Esophagus (tissue), 2 donors: ENCODE measurements around the gene MRPS7. TPM values are rescaled to one million over a fixed set of nuclear protein-coding genes. Genes with fewer than 3 reads are reported as not detected.
"Not testable (repeated sequence)": the region's sequence is repeated elsewhere in the genome, so short reads cannot be mapped to it uniquely, and the experiment has no call there.

ENCODE experiments used
- H3K27ac ChIP-seq, 2 donors: one replicate each; pipeline ENCODE4 v1.5.1; 2013; ENCODE audit warnings: low read depth in 2 of 2, mild to moderate bottlenecking in 2 of 2, inconsistent platforms in 1 of 2, low read length in 1 of 2, moderate library complexity in 1 of 2
- H3K27me3 ChIP-seq, 2 donors: one replicate each; pipeline ENCODE4 v1.6.1; 2013; ENCODE audit warnings: low read length in 2 of 2, control low read depth in 1 of 2, mild to moderate bottlenecking in 1 of 2; ENCODE audit not compliant: insufficient read depth in 2 of 2, control insufficient read depth in 1 of 2
- H3K36me3 ChIP-seq, 2 donors: one replicate each; pipeline ENCODE4 v1.6.1; 2013; ENCODE audit warnings: low read length in 1 of 2; ENCODE audit not compliant: control insufficient read depth in 2 of 2, insufficient read depth in 2 of 2
- H3K4me1 ChIP-seq, 2 donors: one replicate each; pipeline ENCODE4 v1.6.1; 2013; ENCODE audit warnings: low read length in 1 of 2; ENCODE audit not compliant: control insufficient read depth in 2 of 2, insufficient read depth in 2 of 2
- H3K4me3 ChIP-seq, 2 donors: one replicate each; pipeline ENCODE4 v1.5.1; 2013; ENCODE audit warnings: low read length in 2 of 2, mild to moderate bottlenecking in 2 of 2, low read depth in 1 of 2, moderate library complexity in 1 of 2
- H3K9me3 ChIP-seq, 2 donors: one replicate each; pipeline ENCODE4 v1.6.1; 2013; ENCODE audit warnings: mild to moderate bottlenecking in 2 of 2, low read depth in 1 of 2, low read length in 1 of 2, moderate library complexity in 1 of 2; ENCODE audit not compliant: control insufficient read depth in 2 of 2, insufficient read depth in 1 of 2
- WGBS, 2 donors: extraction: QIAGEN DNeasy Blood & Tissue Kit; methylation state at CpG; one replicate each; pipeline ENCODE4 v1.1.7; 2013; 5-methylcytosine and 5-hydroxymethylcytosine counted together
- polyA plus RNA-seq, 2 donors: library from polyadenylated mRNA; stranded (reverse); fragments of 200-250 nt; gene quantifications; one replicate each; pipeline ENCODE4 v1.2.3, GENCODE V29; 2013
- donor health status: healthy with polysubstance abuse.
- donor health status: Bipolar disorder and iron deficiency.

The MRPS7 gene
- polyA plus RNA-seq, 2 donors = 44.8 to 70.5 TPM

- no peak overlapping the region for H3K4me3 ChIP-seq
- no peak overlapping the region for H3K27ac ChIP-seq
- H3K4me1 ChIP-seq = peaks cover 0 to 2% of the 10 kb centered on the region in 2 donors
- H3K9me3 ChIP-seq = no peaks in the 10 kb centered on the region
- no peaks in the 10 kb centered on the region for H3K27me3 ChIP-seq
- peaks cover 7 to 11% of the 10 kb centered on the region in 2 donors for H3K36me3 ChIP-seq
- 71 to 88% methylated on average over 9 of the region's 9 CpGs for WGBS, 2 donors
These were observed 25.5 kb downstream of the MRPS7 start for GRCh38 chr17:75287221-75287620.

GRCh38 chr17:75288359-75288758 is 26.7 kb downstream of the MRPS7 start:
- H3K27me3 ChIP-seq = no peaks in the 10 kb centered on the region
- no peak overlapping the region for H3K27ac ChIP-seq
- H3K9me3 ChIP-seq = no peaks in the 10 kb centered on the region
- H3K36me3 ChIP-seq = peaks cover 7 to 11% of the 10 kb centered on the region in 2 donors
- WGBS, 2 donors = 17% methylated on average over 2 of the region's 2 CpGs
- peaks cover 0 to under 1% of the 10 kb centered on the region in 2 donors for H3K4me1 ChIP-seq
- peak overlapping the region in 1 of 2 donors; percentile 60 for H3K4me3 ChIP-seq

GRCh38 chr17:75288770-75289114 is 27.1 kb downstream of the MRPS7 start:
- Histone ChIP-seq H3K4me1 (no peaks in the 10 kb centered on the region), H3K4me3 (peak overlapping the region; percentile 60 to 73), H3K9me3 (no peaks in the 10 kb centered on the region), H3K27ac (peak overlapping the region; percentile 83), H3K27me3 (no peaks in the 10 kb centered on the region), H3K36me3 (peaks cover 7 to 11% of the 10 kb centered on the region in 2 donors)
- 1% methylated on average over 14 of the region's 14 CpGs for WGBS, 2 donors

GRCh38 chr17:75289115-75289831 is 27.6 kb downstream of the MRPS7 start, which contains the start of gene SLC25A19:
SLC25A19 (minus strand) TSS chr17:75289433; CDS start chr17:75286764, 2,669 bp downstream.
- H3K36me3 ChIP-seq = peaks cover 7 to 11% of the 10 kb centered on the region in 2 donors
- WGBS, 2 donors = 0% methylated on average over 65 of the region's 65 CpGs
- no peaks in the 10 kb centered on the region for H3K9me3 ChIP-seq
- H3K27me3 ChIP-seq = no peaks in the 10 kb centered on the region
- peak within 1 kb of the TSS; percentile 92 to 98 for H3K27ac ChIP-seq
- H3K4me3 ChIP-seq = peak within 1 kb of the TSS; percentile 60 to 73
- H3K4me1 ChIP-seq = no peaks in the 10 kb centered on the region

GRCh38 chr17:75289832-75290337 is 28.2 kb downstream of the MRPS7 start:
- Histone ChIP-seq H3K4me1 (no peaks in the 10 kb centered on the region), H3K9me3 (no peaks in the 10 kb centered on the region), H3K4me3 (peak overlapping the region; percentile 60 to 73), H3K27ac (peak overlapping the region; percentile 92 to 98), H3K36me3 (peaks cover 7 to 11% of the 10 kb centered on the region in 2 donors), H3K27me3 (no peaks in the 10 kb centered on the region)
- WGBS, 2 donors = 1 to 2% methylated on average over 26 of the region's 26 CpGs

GRCh38 chr17:75292810-75293448 is 31.2 kb downstream of the MRPS7 start:
- 74 to 77% methylated on average over 16 of the region's 16 CpGs for WGBS, 2 donors
- not testable (repeated sequence) for H3K4me1 ChIP-seq, H3K36me3 ChIP-seq, H3K27me3 ChIP-seq, H3K27ac ChIP-seq, H3K9me3 ChIP-seq, H3K4me3 ChIP-seq

- no peaks in the 10 kb centered on the region for H3K27me3 ChIP-seq
- H3K4me1 ChIP-seq = no peaks in the 10 kb centered on the region
- peak overlapping the region; percentile 4 to 30 for H3K27ac ChIP-seq
- H3K9me3 ChIP-seq = no peaks in the 10 kb centered on the region
- H3K4me3 ChIP-seq = no peak overlapping the region
- whole genome bisulfite sequencing, 2 donors = 73 to 78% methylated on average over 8 of the region's 8 CpGs
- H3K36me3 ChIP-seq = no peaks in the 10 kb centered on the region
These were observed 33.8 kb downstream of the MRPS7 start for GRCh38 chr17:75295201-75296158.

GRCh38 chr17:75300280-75300679 is 38.6 kb downstream of the MRPS7 start:
- H3K9me3 ChIP-seq = no peaks in the 10 kb centered on the region
- no peak overlapping the region for H3K4me3 ChIP-seq
- no peaks in the 10 kb centered on the region for H3K36me3 ChIP-seq
- H3K4me1 ChIP-seq = no peaks in the 10 kb centered on the region
- 76 to 77% methylated on average over 7 of the region's 7 CpGs for WGBS, 2 donors
- H3K27me3 ChIP-seq = no peaks in the 10 kb centered on the region
- no peak overlapping the region for H3K27ac ChIP-seq

GRCh38 chr17:75301049-75301448 is 39.4 kb downstream of the MRPS7 start:
- Histone ChIP-seq H3K27me3 (no peaks in the 10 kb centered on the region), H3K4me3 (no peak overlapping the region), H3K9me3 (no peaks in the 10 kb centered on the region), H3K36me3 (no peaks in the 10 kb centered on the region), H3K4me1 (no peaks in the 10 kb centered on the region), H3K27ac (no peak overlapping the region)
- WGBS, 2 donors = 81 to 84% methylated on average over 9 of the region's 9 CpGs
